Endothelial cell of umbilical vein (primary cell): Measurements from ENCODE around the gene SART3. TPM values are rescaled to one million over a fixed set of nuclear protein-coding genes. Genes with fewer than 3 reads are reported as not detected.

Source experiments
- BruUV-seq: library from RNA; stranded (reverse); fragments of 400-500 nt; replicated peaks from 2 replicates; lab custom pipeline; 2021; lab: Mats Ljungman, UMichigan
- CTCF ChIA-PET: fragments of 300-600, 350-600 bp; sonication (Branson Sonifier 250); formaldehyde crosslinking; loops from one replicate; lab custom pipeline; 2021; ENCODE audit warnings: antibody characterized with exemption, inconsistent platforms; lab: Charles Lee
- POLR2A ChIA-PET: fragments of 300-600, 350-600 bp; sonication (Branson Sonifier 250); formaldehyde crosslinking; loops from one replicate; lab custom pipeline; 2021; ENCODE audit warnings: antibody characterized with exemption, inconsistent platforms; lab: Charles Lee
- DNase-seq: peaks from one replicate; pipeline ENCODE4 v3.0.0-alpha.2; 2011; ENCODE audit warnings: low read depth, low spot score
- FAIRE-seq: peaks from 2 replicates; lab custom pipeline; 2011; peaks lifted over from hg19 to GRCh38; lab: Jason Lieb, UNC
- H2AFZ ChIP-seq: 2 replicates; pipeline ENCODE4 v1.6.0; 2012; ENCODE audit warnings: low read depth, low read length, control low read depth, inconsistent platforms
- H3K27ac ChIP-seq: 2 replicates; pipeline ENCODE4 v1.5.1; 2011; ENCODE audit warnings: low read depth, mild to moderate bottlenecking, control low read depth, low read length, moderate library complexity; ENCODE audit not compliant: insufficient read depth
- H3K27me3 ChIP-seq, 2 experiments: 2 replicates each; pipeline versions ENCODE4 v1.6.0 to v1.6.1; 2011; ENCODE audit warnings: low read length in 2 of 2, mixed read lengths in 1 of 2; ENCODE audit not compliant: control insufficient read depth in 2 of 2, insufficient read depth in 2 of 2
- H3K36me3 ChIP-seq, 2 experiments: 2 replicates in 1 of 2; 3 replicates in 1 of 2; pipeline ENCODE4 v1.5.1; 2011; ENCODE audit warnings: low read length in 2 of 2, mild to moderate bottlenecking in 1 of 2, moderate library complexity in 1 of 2; ENCODE audit not compliant: control insufficient read depth in 2 of 2, insufficient read depth in 2 of 2; ENCODE audit errors: extremely low read depth in 1 of 2
- H3K4me1 ChIP-seq: 3 replicates; pipeline ENCODE4 v1.5.1; 2011; ENCODE audit warnings: mild to moderate bottlenecking, low read length; ENCODE audit not compliant: control insufficient read depth, insufficient read depth; ENCODE audit errors: extremely low read depth
- H3K4me2 ChIP-seq: 2 replicates; pipeline ENCODE4 v1.6.1; 2011; ENCODE audit warnings: low read length, control low read depth, mixed read lengths; ENCODE audit not compliant: insufficient read depth
- H3K4me3 ChIP-seq, 3 experiments: fragments of 200-600 bp in 1 of 3; sonication (generic), shearing (Covaris generic) in 1 of 3; replicated peaks in 1 of 3; 2 replicates each; pipeline ENCODE4 v1.5.1; 2011 to 2016; ENCODE audit warnings: control low read depth in 3 of 3, low read length in 3 of 3, mild to moderate bottlenecking in 2 of 3, inconsistent platforms in 1 of 3, low read depth in 1 of 3, moderate library complexity in 1 of 3; ENCODE audit not compliant: insufficient read depth in 1 of 3
- H3K79me2 ChIP-seq: 2 replicates; pipeline ENCODE4 v1.6.0; 2012; ENCODE audit warnings: low read length, inconsistent platforms; ENCODE audit not compliant: control insufficient read depth, insufficient read depth
- H3K9ac ChIP-seq: replicated peaks from 2 replicates; pipeline ENCODE3; 2011; ENCODE audit warnings: low read length, control low read depth; ENCODE audit not compliant: insufficient read depth; ENCODE audit errors: extremely low read depth
- H3K9me1 ChIP-seq: replicated peaks from 3 replicates; pipeline ENCODE4 v1.6.0; 2011; ENCODE audit warnings: mild to moderate bottlenecking, low read length; ENCODE audit not compliant: control insufficient read depth, insufficient read depth; ENCODE audit errors: extremely low read depth
- H3K9me3 ChIP-seq: replicated peaks from 2 replicates; pipeline ENCODE4 v1.5.1; 2012; ENCODE audit warnings: low read length, inconsistent platforms; ENCODE audit not compliant: control insufficient read depth, insufficient read depth
- H4K20me1 ChIP-seq: replicated peaks from 2 replicates; pipeline ENCODE3; 2011; ENCODE audit warnings: mild to moderate bottlenecking, low read length; ENCODE audit not compliant: control insufficient read depth, insufficient read depth; ENCODE audit errors: extremely low read depth
- CTCF ChIP-seq, 2 donors: IDR thresholded peaks; 1 replicate in 1 of 2; 2 replicates in 1 of 2; pipeline ENCODE4 v1.5.1; 2011; ENCODE audit warnings: low read length in 2 of 2, mild to moderate bottlenecking in 2 of 2, moderate library complexity in 2 of 2, control low read depth in 1 of 2, inconsistent platforms in 1 of 2, low read depth in 1 of 2; ENCODE audit not compliant: insufficient read depth in 1 of 2; ENCODE audit errors: extremely low read depth in 1 of 2
- EZH2 ChIP-seq: IDR thresholded peaks from 2 replicates; pipeline ENCODE4 v1.6.1; 2012; ENCODE audit warnings: borderline replicate concordance, low read depth, mild to moderate bottlenecking, moderate library complexity, low read length, inconsistent platforms; ENCODE audit not compliant: severe bottlenecking
- FOS ChIP-seq: IDR thresholded peaks from 2 replicates; pipeline ENCODE4 v1.6.1; 2011; ENCODE audit warnings: mild to moderate bottlenecking, low read length, moderate library complexity, borderline replicate concordance; ENCODE audit not compliant: insufficient read depth
- GATA2 ChIP-seq: IDR thresholded peaks from 2 replicates; pipeline ENCODE4 v1.7.0; 2011; ENCODE audit warnings: low read depth, mild to moderate bottlenecking, moderate library complexity, mixed read lengths, low read length; ENCODE audit not compliant: insufficient read length, insufficient read depth
- JUN ChIP-seq: IDR thresholded peaks from 2 replicates; pipeline ENCODE4 v1.6.1; 2011; ENCODE audit warnings: borderline replicate concordance, low read depth; ENCODE audit not compliant: insufficient read length, insufficient read depth
- MAX ChIP-seq: IDR thresholded peaks from 2 replicates; pipeline ENCODE4 v1.6.1; 2011; ENCODE audit not compliant: insufficient read depth, insufficient read length
- MYC ChIP-seq: IDR thresholded peaks from one replicate; pipeline ENCODE4 v1.6.1; 2011; ENCODE audit warnings: mild to moderate bottlenecking, low read depth, low read length
- POLR2A ChIP-seq: IDR thresholded peaks from 2 replicates; pipeline ENCODE4 v1.6.1; 2012; ENCODE audit warnings: low read depth, mild to moderate bottlenecking, control low read depth, low read length
- POLR2AphosphoS5 ChIP-seq: IDR thresholded peaks from 2 replicates; pipeline ENCODE4 v1.6.1; 2012; ENCODE audit warnings: low read depth, mild to moderate bottlenecking, control low read depth, low read length, moderate library complexity; ENCODE audit not compliant: insufficient read depth
- dilution Hi-C: fragments of 300-500 bp; cut with MboI; formaldehyde crosslinking; loops from one replicate; pipeline ENCODE4 v1.15.0; 2019; ENCODE audit warnings: low sequenced_read_pairs; ENCODE audit not compliant: extremely low pct_ligation_motif_present
- intact Hi-C: fragments of 100-400 bp; cut with micrococcal nuclease; formaldehyde crosslinking; loops from one replicate; pipeline ENCODE4 v1.10.0; 2022
- polyA plus RNA-seq, 4 experiments: library from polyadenylated mRNA; depleted of rRNA in 3 of 4; stranded (reverse) in 3 of 4; unstranded in 1 of 4; fragments of >200 nt; gene quantifications; 2 replicates each; pipeline versions ENCODE4 v1.2.1 to v1.2.3, GENCODE V29; 2011 to 2012; ENCODE audit warnings: missing spikeins in 1 of 4
- total RNA-seq: library from RNA; stranded (reverse); gene quantifications from 2 replicates; pipeline ENCODE4 v1.2.3, GENCODE V29; 2021

Gene SART3
- total and polyA plus RNA-seq, 2 donors (not counting 3 experiments of a cell fraction or from before 2014, with no cell fraction given): 13.9 to 50.7 TPM

GRCh38 chr12:108547686-108548085 is 13.3 kb downstream of the SART3 start:
- peaks cover 4% of the 10 kb centered on the region for H4K20me1 ChIP-seq
- peaks cover 16 to 22% of the 10 kb centered on the region in 2 experiments for H3K36me3 ChIP-seq
- no peaks in the 10 kb centered on the region for H3K9me3 ChIP-seq
- DNase-seq: no peak
- H3K4me3 ChIP-seq: no peak overlapping the region
- H3K27me3 ChIP-seq: no peaks in the 10 kb centered on the region
- POLR2A ChIA-PET: no interaction called here
- no peak overlapping the region for H3K9ac ChIP-seq
- no TSS peak for BruUV-seq
- no peaks in the 10 kb centered on the region for H3K4me1 ChIP-seq
- CTCF ChIA-PET: no interaction called here
- H2AFZ ChIP-seq: no peak overlapping the region
- H3K9me1 ChIP-seq: no peaks in the 10 kb centered on the region
- H3K79me2 ChIP-seq: peaks cover 52% of the 10 kb centered on the region
- no peak overlapping the region for H3K4me2 ChIP-seq
- FAIRE-seq: no peak
- dilution Hi-C loops: no loop called here
- H3K27ac ChIP-seq: no peak overlapping the region
- intact Hi-C loops: no loop called here
- no peak for TF ChIP-seq JUN
- no peak for TF ChIP-seq MAX
- no peak for TF ChIP-seq POLR2A
- TF ChIP-seq FOS: no peak
- TF ChIP-seq MYC: no peak
- TF ChIP-seq EZH2: no peak
- no peak for TF ChIP-seq GATA2
- no peak for TF ChIP-seq CTCF (IDR thresholded peaks at IDR 0.05; ENCODE audit: extremely low read depth in 1 of 2, insufficient read depth in 1 of 2, low read depth in 1 of 2, low read length in 2 of 2)
- no peak for TF ChIP-seq POLR2AphosphoS5
